GM12878 (cell line): ENCODE measurements around the gene POU2AF2.

ENCODE experiments used
- POLR2AphosphoS5 ChIP-seq: IDR thresholded peaks from 2 replicates; pipeline ENCODE4 v1.6.1; 2011; ENCODE audit warnings: mild to moderate bottlenecking, low read length, inconsistent platforms
- TF ChIP-seq, protein P1 (sequence below): fragments of 450-650 bp; IDR thresholded peaks from 2 replicates; pipeline ENCODE4 v1.6.1; 2017; ENCODE audit warnings: low read depth, mild to moderate bottlenecking, moderate library complexity

DNA sequence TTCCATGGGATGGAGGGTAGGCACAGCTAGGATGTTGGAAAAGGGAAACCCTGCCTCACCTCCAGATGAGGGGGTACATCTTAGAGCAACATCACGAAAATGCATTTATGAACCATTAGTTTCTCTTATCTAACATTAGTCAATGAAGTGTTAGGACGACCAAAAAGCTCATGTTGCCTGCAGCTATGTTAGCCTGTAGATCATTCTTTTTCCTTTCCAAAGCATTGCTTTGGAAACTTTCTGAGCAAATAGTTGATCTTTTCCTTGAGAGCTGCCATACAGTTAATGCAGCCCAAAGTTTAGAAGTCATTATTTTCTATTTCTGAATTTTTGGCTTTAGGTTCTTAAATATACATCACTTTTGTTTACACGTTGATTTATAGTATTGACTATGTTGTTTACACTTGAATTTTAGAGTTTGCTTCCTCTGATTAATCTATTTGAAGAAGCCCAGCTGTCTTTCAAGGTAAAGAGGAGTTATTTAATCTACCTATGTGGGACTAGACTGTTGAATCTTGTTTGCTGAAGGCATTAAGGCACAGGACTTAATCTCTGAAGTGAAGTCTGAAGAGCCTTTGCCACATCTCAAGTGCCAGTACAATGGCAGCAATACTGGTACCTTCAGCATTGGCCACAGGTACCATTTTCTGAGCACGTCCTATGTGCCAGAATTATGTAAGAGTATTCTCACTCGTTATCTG is 63.8 kb downstream of the POU2AF2 start:
- no peak for TF ChIP-seq POLR2AphosphoS5
- TF ChIP-seq, protein P1, sequence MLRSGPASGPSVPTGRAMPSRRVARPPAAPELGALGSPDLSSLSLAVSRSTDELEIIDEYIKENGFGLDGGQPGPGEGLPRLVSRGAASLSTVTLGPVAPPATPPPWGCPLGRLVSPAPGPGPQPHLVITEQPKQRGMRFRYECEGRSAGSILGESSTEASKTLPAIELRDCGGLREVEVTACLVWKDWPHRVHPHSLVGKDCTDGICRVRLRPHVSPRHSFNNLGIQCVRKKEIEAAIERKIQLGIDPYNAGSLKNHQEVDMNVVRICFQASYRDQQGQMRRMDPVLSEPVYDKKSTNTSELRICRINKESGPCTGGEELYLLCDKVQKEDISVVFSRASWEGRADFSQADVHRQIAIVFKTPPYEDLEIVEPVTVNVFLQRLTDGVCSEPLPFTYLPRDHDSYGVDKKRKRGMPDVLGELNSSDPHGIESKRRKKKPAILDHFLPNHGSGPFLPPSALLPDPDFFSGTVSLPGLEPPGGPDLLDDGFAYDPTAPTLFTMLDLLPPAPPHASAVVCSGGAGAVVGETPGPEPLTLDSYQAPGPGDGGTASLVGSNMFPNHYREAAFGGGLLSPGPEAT: no peak
